Measurements from ENCODE around the gene PLSCR5.

GRCh38 chr3:146598535-146598934 lies 6.6 kb downstream of the PLSCR5 start:
- TF ChIP-seq CTCF (IDR thresholded peaks at IDR 0.05) (no peak), POLR2A (IDR thresholded peaks at IDR 0.05) (no peak)
